ENCODE results near the gene S1PR1. TPM values are rescaled to one million over a fixed set of nuclear protein-coding genes. Genes with fewer than 3 reads are reported as not detected.

The S1PR1 gene
- total and polyA plus RNA-seq, 2 donors from 2014 or later = 14.2 to 51.6 TPM

DNA sequence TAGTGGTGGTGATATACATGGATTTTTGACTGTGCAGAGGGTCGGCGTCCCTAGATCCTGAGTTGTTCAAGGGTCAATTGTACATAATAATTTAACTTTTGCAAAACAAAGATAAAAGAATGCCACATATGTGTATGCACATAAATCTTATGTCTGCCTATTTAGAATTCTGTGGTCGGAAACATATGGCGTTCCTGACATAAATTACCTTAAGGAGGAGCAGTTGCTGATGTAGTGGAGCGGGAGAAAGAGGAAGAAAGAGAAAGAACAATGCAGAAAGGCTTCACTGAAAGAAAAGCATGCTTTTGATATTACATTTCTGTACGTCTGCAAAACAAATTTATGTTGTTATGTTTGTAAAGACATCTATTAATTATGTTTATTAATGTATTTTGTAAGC lies 40.0 kb downstream of the S1PR1 start:
- intact Hi-C loops (cut with DNase I) = no loop called here
- DNase-seq = peak in 1 of 5 donors; percentile 40
- Histone ChIP-seq H3K27ac (ENCODE audit: low read depth in 2 of 2, low read length in 2 of 2) (no peak overlapping the region), H3K9me3 (ENCODE audit: control insufficient read depth in 2 of 3, insufficient read depth in 1 of 3, low read length in 3 of 3) (no peaks in the 10 kb centered on the region), H3K4me3 (ENCODE audit: low read length in 3 of 3) (no peak overlapping the region), H3K27me3 (ENCODE audit: control insufficient read depth, insufficient read depth, low read length) (no peaks in the 10 kb centered on the region), H3K9ac (ENCODE audit: low read length in 3 of 3) (no peak overlapping the region), H3K4me1 (ENCODE audit: control insufficient read depth in 2 of 3, insufficient read depth in 2 of 3, low read depth in 1 of 3, low read length in 3 of 3) (no peaks in the 10 kb centered on the region), H3K36me3 (ENCODE audit: control insufficient read depth in 2 of 3, insufficient read depth in 3 of 3, low read length in 3 of 3) (no peaks in the 10 kb centered on the region)
- TF ChIP-seq, protein P1, sequence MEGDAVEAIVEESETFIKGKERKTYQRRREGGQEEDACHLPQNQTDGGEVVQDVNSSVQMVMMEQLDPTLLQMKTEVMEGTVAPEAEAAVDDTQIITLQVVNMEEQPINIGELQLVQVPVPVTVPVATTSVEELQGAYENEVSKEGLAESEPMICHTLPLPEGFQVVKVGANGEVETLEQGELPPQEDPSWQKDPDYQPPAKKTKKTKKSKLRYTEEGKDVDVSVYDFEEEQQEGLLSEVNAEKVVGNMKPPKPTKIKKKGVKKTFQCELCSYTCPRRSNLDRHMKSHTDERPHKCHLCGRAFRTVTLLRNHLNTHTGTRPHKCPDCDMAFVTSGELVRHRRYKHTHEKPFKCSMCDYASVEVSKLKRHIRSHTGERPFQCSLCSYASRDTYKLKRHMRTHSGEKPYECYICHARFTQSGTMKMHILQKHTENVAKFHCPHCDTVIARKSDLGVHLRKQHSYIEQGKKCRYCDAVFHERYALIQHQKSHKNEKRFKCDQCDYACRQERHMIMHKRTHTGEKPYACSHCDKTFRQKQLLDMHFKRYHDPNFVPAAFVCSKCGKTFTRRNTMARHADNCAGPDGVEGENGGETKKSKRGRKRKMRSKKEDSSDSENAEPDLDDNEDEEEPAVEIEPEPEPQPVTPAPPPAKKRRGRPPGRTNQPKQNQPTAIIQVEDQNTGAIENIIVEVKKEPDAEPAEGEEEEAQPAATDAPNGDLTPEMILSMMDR (IDR thresholded peaks at IDR 0.05; ENCODE audit: borderline replicate concordance, extremely low read depth, insufficient read depth) = no peak
- no peak for FAIRE-seq

DNA sequence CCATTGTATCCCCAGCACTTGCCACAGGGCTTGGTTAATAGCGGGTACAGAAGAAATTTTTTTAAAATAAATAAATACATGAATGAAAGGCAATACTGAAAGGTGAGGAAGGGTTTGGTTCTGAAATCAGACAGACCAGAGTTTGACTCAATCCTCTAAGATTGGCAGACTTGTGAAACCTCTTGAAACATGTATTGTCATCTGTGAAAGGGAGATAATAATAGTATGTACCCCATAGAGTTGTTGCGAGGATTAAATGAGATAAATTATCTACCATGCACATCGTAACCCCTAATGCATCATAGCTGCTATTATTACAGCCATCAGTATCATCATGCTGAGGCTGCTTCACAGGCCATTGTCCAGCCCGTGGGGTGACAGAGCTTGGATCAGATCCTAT lies 41.4 kb downstream of the S1PR1 start:
- Histone ChIP-seq H3K4me3 (ENCODE audit: low read length in 3 of 3) (no peak overlapping the region), H3K27me3 (ENCODE audit: control insufficient read depth, insufficient read depth, low read length) (no peaks in the 10 kb centered on the region), H3K4me1 (ENCODE audit: control insufficient read depth in 2 of 3, insufficient read depth in 2 of 3, low read depth in 1 of 3, low read length in 3 of 3) (no peaks in the 10 kb centered on the region), H3K9ac (ENCODE audit: low read length in 3 of 3) (no peak overlapping the region), H3K36me3 (ENCODE audit: control insufficient read depth in 2 of 3, insufficient read depth in 3 of 3, low read length in 3 of 3) (no peaks in the 10 kb centered on the region), H3K9me3 (ENCODE audit: control insufficient read depth in 2 of 3, insufficient read depth in 1 of 3, low read length in 3 of 3) (no peaks in the 10 kb centered on the region), H3K27ac (ENCODE audit: low read depth in 2 of 2, low read length in 2 of 2) (no peak overlapping the region)
- TF ChIP-seq, protein P1 (IDR thresholded peaks at IDR 0.05; ENCODE audit: borderline replicate concordance, extremely low read depth, insufficient read depth) = no peak
- intact Hi-C loops (cut with DNase I) = no loop called here
- FAIRE-seq = no peak
- DNase-seq = no peak

DNA sequence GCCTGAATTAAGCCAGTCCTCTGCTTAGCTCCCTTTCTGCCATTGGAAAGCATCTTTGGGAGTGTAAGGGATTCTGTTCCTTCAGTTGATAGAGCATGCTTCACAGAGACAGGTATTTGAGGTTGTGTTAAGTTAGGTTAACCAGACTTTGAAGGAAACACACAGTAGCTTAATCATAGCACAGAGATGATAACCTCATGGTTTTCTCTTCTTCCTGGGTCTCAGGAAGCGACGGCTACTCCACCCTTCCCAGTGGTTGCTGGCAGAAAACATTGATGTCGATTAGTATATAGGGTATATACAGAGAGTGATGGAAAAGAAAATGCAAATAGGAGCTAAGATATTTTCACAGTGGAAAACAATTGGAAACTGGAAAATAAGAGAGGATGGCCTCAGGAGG lies 42.0 kb downstream of the S1PR1 start:
- FAIRE-seq = no peak
- no peaks in the 10 kb centered on the region for H3K9me3 ChIP-seq (ENCODE audit: control insufficient read depth in 2 of 3, insufficient read depth in 1 of 3, low read length in 3 of 3)
- H3K4me1 ChIP-seq (ENCODE audit: control insufficient read depth in 2 of 3, insufficient read depth in 2 of 3, low read depth in 1 of 3, low read length in 3 of 3) = no peaks in the 10 kb centered on the region
- no peak overlapping the region for H3K4me3 ChIP-seq (ENCODE audit: low read length in 3 of 3)
- no peak overlapping the region for H3K27ac ChIP-seq (ENCODE audit: low read depth in 2 of 2, low read length in 2 of 2)
- H3K27me3 ChIP-seq (ENCODE audit: control insufficient read depth, insufficient read depth, low read length) = no peaks in the 10 kb centered on the region
- H3K9ac ChIP-seq (ENCODE audit: low read length in 3 of 3) = no peak overlapping the region
- DNase-seq = no peak
- TF ChIP-seq, protein P1 (IDR thresholded peaks at IDR 0.05; ENCODE audit: borderline replicate concordance, extremely low read depth, insufficient read depth) = no peak
- H3K36me3 ChIP-seq (ENCODE audit: control insufficient read depth in 2 of 3, insufficient read depth in 3 of 3, low read length in 3 of 3) = no peaks in the 10 kb centered on the region
- intact Hi-C loops (cut with DNase I) = no loop called here

DNA sequence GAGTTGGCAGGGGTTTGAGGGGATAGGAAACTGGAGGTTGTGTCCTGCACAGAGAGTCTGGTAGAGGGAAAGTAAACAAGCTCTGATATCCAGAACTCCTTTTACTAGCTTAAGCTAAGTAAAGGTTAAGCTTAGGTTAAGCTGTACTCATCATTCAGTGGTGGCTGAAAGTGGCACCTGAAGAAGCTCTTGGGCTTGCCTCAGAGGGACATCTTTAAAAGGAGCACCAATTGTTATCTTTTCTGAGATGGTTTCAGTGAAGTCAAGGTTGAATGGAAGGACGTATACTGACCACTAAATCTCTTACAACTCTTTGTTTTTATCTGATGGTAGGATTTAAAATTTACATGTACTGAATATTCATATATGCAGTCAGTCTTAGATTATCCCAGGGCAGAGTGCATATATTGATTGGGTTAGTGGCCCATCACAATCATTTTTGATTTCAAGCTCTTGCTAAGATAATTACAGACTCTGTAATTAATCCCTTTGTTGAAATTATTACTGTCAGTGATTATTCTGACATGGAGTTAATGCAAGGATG lies 43.3 kb downstream of the S1PR1 start:
- no peak overlapping the region for H3K27ac ChIP-seq (ENCODE audit: low read depth in 2 of 2, low read length in 2 of 2)
- H3K4me3 ChIP-seq (ENCODE audit: low read length in 3 of 3) = no peak overlapping the region
- DNase-seq (no peak), FAIRE-seq (no peak)
- no peaks in the 10 kb centered on the region for H3K36me3 ChIP-seq (ENCODE audit: control insufficient read depth in 2 of 3, insufficient read depth in 3 of 3, low read length in 3 of 3)
- TF ChIP-seq, protein P1 (IDR thresholded peaks at IDR 0.05; ENCODE audit: borderline replicate concordance, extremely low read depth, insufficient read depth) = no peak
- H3K9me3 ChIP-seq (ENCODE audit: control insufficient read depth in 2 of 3, insufficient read depth in 1 of 3, low read length in 3 of 3) = no peaks in the 10 kb centered on the region
- H3K9ac ChIP-seq (ENCODE audit: low read length in 3 of 3) = no peak overlapping the region
- intact Hi-C loops (cut with DNase I) = loop anchor here (10.0 kb wide), 1 partner anchor 355 kb away; no protein-coding TSS in a partner anchor
- H3K27me3 ChIP-seq (ENCODE audit: control insufficient read depth, insufficient read depth, low read length) = no peaks in the 10 kb centered on the region
- H3K4me1 ChIP-seq (ENCODE audit: control insufficient read depth in 2 of 3, insufficient read depth in 2 of 3, low read depth in 1 of 3, low read length in 3 of 3) = no peaks in the 10 kb centered on the region

Measured in kidney (tissue), 14 donors.